ENCODE data around the gene PRG3.

GRCh38 chr11:57424792-57425564 is 44.0 kb upstream of the PRG3 start:
- TF ChIP-seq CTCF (IDR thresholded peaks at IDR 0.05) = no peak
- TF ChIP-seq POLR2A (IDR thresholded peaks at IDR 0.05; ENCODE audit: low read depth) = no peak

Data from esophagus muscularis mucosa (tissue), 3 donors.